Endothelial cell of umbilical vein (primary cell): ENCODE results near the gene CLIP2.

ENCODE experiments used
- EZH2 ChIP-seq: IDR thresholded peaks from 2 replicates; pipeline ENCODE4 v1.6.1; 2012; ENCODE audit warnings: borderline replicate concordance, low read depth, mild to moderate bottlenecking, moderate library complexity, low read length, inconsistent platforms; ENCODE audit not compliant: severe bottlenecking
- JUN ChIP-seq: IDR thresholded peaks from 2 replicates; pipeline ENCODE4 v1.6.1; 2011; ENCODE audit warnings: borderline replicate concordance, low read depth; ENCODE audit not compliant: insufficient read length, insufficient read depth
- POLR2A ChIP-seq: IDR thresholded peaks from 2 replicates; pipeline ENCODE4 v1.6.1; 2012; ENCODE audit warnings: low read depth, mild to moderate bottlenecking, control low read depth, low read length
- POLR2AphosphoS5 ChIP-seq: IDR thresholded peaks from 2 replicates; pipeline ENCODE4 v1.6.1; 2012; ENCODE audit warnings: low read depth, mild to moderate bottlenecking, control low read depth, low read length, moderate library complexity; ENCODE audit not compliant: insufficient read depth
- TF ChIP-seq, protein P1 (sequence below), 2 donors: IDR thresholded peaks; 1 replicate in 1 of 2; 2 replicates in 1 of 2; pipeline ENCODE4 v1.5.1; 2011; ENCODE audit warnings: low read length in 2 of 2, mild to moderate bottlenecking in 2 of 2, moderate library complexity in 2 of 2, control low read depth in 1 of 2, inconsistent platforms in 1 of 2, low read depth in 1 of 2; ENCODE audit not compliant: insufficient read depth in 1 of 2; ENCODE audit errors: extremely low read depth in 1 of 2

DNA sequence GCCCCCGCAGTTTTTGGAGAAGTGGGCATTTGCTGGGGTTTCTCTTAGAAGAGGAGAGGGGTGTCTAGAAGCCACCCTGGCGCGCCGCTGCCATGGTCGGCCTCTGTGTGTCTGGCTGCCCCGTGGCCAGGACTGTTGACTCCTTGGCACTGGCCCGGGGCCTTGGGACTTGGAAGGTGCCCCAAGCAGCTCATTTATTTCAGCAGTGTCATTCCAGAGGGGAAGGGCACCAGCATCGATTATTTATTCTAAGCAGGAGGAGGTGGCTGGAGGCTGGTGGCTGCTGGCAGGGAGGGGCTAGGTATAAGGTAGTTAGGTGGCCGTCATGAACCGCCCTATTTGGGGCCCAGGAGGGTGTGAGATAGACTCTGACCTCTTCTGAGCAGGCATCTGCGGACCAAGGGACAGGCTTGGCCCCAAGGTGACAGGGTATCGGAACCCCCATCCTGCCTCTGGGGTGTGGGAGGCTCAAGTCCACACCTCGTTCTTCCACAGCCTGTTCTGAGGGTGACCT is 166.1 kb downstream of the CLIP2 start:
- TF ChIP-seq, protein P1, sequence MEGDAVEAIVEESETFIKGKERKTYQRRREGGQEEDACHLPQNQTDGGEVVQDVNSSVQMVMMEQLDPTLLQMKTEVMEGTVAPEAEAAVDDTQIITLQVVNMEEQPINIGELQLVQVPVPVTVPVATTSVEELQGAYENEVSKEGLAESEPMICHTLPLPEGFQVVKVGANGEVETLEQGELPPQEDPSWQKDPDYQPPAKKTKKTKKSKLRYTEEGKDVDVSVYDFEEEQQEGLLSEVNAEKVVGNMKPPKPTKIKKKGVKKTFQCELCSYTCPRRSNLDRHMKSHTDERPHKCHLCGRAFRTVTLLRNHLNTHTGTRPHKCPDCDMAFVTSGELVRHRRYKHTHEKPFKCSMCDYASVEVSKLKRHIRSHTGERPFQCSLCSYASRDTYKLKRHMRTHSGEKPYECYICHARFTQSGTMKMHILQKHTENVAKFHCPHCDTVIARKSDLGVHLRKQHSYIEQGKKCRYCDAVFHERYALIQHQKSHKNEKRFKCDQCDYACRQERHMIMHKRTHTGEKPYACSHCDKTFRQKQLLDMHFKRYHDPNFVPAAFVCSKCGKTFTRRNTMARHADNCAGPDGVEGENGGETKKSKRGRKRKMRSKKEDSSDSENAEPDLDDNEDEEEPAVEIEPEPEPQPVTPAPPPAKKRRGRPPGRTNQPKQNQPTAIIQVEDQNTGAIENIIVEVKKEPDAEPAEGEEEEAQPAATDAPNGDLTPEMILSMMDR (IDR thresholded peaks at IDR 0.05; ENCODE audit: extremely low read depth in 1 of 2, insufficient read depth in 1 of 2, low read depth in 1 of 2, low read length in 2 of 2): no peak
- TF ChIP-seq POLR2AphosphoS5 (no peak), EZH2 (no peak), POLR2A (no peak), JUN (no peak)
